ENCODE measurements around the gene WWOX. TPM values are rescaled to one million over a fixed set of nuclear protein-coding genes. Genes with fewer than 3 reads are reported as not detected.

The WWOX gene
- total RNA-seq, 6 donors from 2014 or later, result 18.7 to 167 (median 31.0) TPM

DNA sequence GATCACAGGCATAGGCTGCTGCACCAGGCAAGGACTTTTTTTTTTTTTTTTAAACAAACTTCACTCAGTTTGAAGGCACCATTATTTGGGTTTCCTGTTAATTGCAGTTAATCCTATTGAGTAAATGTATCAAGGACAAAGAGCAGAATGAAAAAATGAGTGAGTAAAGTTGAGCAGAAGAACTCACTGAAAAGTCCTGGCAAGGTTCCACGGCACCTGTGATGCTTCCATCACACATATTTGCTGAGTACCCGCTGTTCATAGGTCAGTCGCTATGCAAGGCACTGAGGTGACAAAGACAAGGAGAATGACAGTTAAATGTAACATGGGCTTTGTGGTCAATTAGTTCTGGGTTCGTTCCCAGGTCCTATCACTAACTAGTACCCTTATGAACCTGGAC, 831.1 kb downstream of the WWOX start:
- whole genome bisulfite sequencing, 2 donors, result 91 to 93% methylated on average over 4 of the region's 4 CpGs
- peaks cover 0 to 5% (median 0%) of the 10 kb centered on the region in 4 donors for H3K4me1 ChIP-seq
- H3K36me3 ChIP-seq, result no peaks in the 10 kb centered on the region
- TF ChIP-seq POLR2AphosphoS5 (IDR thresholded peaks at IDR 0.05), result no peak
- no peak for TF ChIP-seq POLR2A (IDR thresholded peaks at IDR 0.05)
- TF ChIP-seq EP300 (IDR thresholded peaks at IDR 0.05), result no peak
- no peak for DNase-seq
- no peak for ATAC-seq (ENCODE audit: low FRiP score in 2 of 2)
- H3K9me3 ChIP-seq, result no peaks in the 10 kb centered on the region
- no peak overlapping the region for H3K4me3 ChIP-seq
- no peak overlapping the region for H3K27ac ChIP-seq
- no peaks in the 10 kb centered on the region for H3K27me3 ChIP-seq

DNA sequence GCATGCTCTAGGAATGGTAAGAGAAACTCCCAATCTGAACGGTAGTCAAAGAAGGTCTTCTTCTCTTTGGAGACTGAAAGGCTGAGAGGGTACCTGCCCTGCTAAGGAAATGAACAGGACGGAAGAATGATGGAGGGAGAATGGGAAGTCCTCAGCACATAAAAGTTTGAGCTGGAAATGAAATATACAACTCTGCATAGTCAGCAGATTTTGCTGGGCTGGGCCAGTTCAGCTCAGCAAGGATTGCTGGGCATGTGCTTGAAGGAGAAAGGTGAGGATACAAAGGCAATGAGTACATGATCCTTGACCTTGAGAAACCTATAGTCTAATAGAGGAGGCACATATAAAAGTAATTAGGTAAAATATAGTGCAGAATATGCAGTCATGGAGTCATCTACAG, 831.8 kb downstream of the WWOX start:
- no peak for DNase-seq
- H3K9me3 ChIP-seq, result no peaks in the 10 kb centered on the region
- no peaks in the 10 kb centered on the region for H3K27me3 ChIP-seq
- no peaks in the 10 kb centered on the region for H3K36me3 ChIP-seq
- no peak for ATAC-seq (ENCODE audit: low FRiP score in 2 of 2)
- 98% methylated on average over 2 of the region's 2 CpGs for WGBS, 2 donors
- no peak overlapping the region for H3K27ac ChIP-seq
- no peak overlapping the region for H3K4me3 ChIP-seq
- H3K4me1 ChIP-seq, result peaks cover 0 to 5% (median 0%) of the 10 kb centered on the region in 4 donors
- TF ChIP-seq POLR2A (IDR thresholded peaks at IDR 0.05), result no peak
- no peak for TF ChIP-seq EP300 (IDR thresholded peaks at IDR 0.05)
- TF ChIP-seq POLR2AphosphoS5 (IDR thresholded peaks at IDR 0.05), result no peak

GRCh38 chr16:78931678-78932077, 832.2 kb downstream of the WWOX start:
- H3K4me3 ChIP-seq, result no peak overlapping the region
- H3K9me3 ChIP-seq, result no peaks in the 10 kb centered on the region
- H3K36me3 ChIP-seq, result no peaks in the 10 kb centered on the region
- 75 to 86% methylated on average over 4 of the region's 4 CpGs for WGBS, 2 donors
- H3K27ac ChIP-seq, result no peak overlapping the region
- TF ChIP-seq, protein P1, sequence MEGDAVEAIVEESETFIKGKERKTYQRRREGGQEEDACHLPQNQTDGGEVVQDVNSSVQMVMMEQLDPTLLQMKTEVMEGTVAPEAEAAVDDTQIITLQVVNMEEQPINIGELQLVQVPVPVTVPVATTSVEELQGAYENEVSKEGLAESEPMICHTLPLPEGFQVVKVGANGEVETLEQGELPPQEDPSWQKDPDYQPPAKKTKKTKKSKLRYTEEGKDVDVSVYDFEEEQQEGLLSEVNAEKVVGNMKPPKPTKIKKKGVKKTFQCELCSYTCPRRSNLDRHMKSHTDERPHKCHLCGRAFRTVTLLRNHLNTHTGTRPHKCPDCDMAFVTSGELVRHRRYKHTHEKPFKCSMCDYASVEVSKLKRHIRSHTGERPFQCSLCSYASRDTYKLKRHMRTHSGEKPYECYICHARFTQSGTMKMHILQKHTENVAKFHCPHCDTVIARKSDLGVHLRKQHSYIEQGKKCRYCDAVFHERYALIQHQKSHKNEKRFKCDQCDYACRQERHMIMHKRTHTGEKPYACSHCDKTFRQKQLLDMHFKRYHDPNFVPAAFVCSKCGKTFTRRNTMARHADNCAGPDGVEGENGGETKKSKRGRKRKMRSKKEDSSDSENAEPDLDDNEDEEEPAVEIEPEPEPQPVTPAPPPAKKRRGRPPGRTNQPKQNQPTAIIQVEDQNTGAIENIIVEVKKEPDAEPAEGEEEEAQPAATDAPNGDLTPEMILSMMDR (IDR thresholded peaks at IDR 0.05), result no peak
- no peak for TF ChIP-seq EP300 (IDR thresholded peaks at IDR 0.05)
- no peak for DNase-seq
- H3K27me3 ChIP-seq, result no peaks in the 10 kb centered on the region
- peaks cover 0 to 5% (median 0%) of the 10 kb centered on the region in 4 donors for H3K4me1 ChIP-seq
- ATAC-seq (ENCODE audit: low FRiP score in 2 of 2), result no peak

- Histone ChIP-seq H3K9me3 (no peaks in the 10 kb centered on the region), H3K4me3 (no peak overlapping the region), H3K4me1 (peaks cover 0 to 5% (median 0%) of the 10 kb centered on the region in 4 donors), H3K27me3 (no peaks in the 10 kb centered on the region), H3K27ac (no peak overlapping the region), H3K36me3 (no peaks in the 10 kb centered on the region)
- TF ChIP-seq, protein P1 (IDR thresholded peaks at IDR 0.05), result no peak
- no peak for TF ChIP-seq POLR2A (IDR thresholded peaks at IDR 0.05)
- TF ChIP-seq EP300 (IDR thresholded peaks at IDR 0.05), result no peak
- TF ChIP-seq POLR2AphosphoS5 (IDR thresholded peaks at IDR 0.05), result no peak
- ATAC-seq (ENCODE audit: low FRiP score in 2 of 2) (no peak), DNase-seq (peak in 1 of 2 donors; percentile 26)
- WGBS, 2 donors, result 69 to 84% methylated on average over 8 to 9 of the region's 9 CpGs
Observed at GRCh38 chr16:78932355-78932943, 833.0 kb downstream of the WWOX start.

- Histone ChIP-seq H3K9me3 (no peaks in the 10 kb centered on the region), H3K27ac (no peak overlapping the region), H3K36me3 (no peaks in the 10 kb centered on the region), H3K4me1 (peaks cover 0 to 5% (median 0%) of the 10 kb centered on the region in 4 donors), H3K27me3 (no peaks in the 10 kb centered on the region), H3K4me3 (no peak overlapping the region)
- ATAC-seq (ENCODE audit: low FRiP score in 2 of 2) (no peak), DNase-seq (no peak)
- 88 to 91% methylated on average over 3 of the region's 3 CpGs for WGBS, 2 donors
- TF ChIP-seq POLR2AphosphoS5 (IDR thresholded peaks at IDR 0.05) (no peak), POLR2A (IDR thresholded peaks at IDR 0.05) (no peak), EP300 (IDR thresholded peaks at IDR 0.05) (no peak)
- TF ChIP-seq, protein P1 (IDR thresholded peaks at IDR 0.05), result no peak
Observed at GRCh38 chr16:78936060-78936459, 836.6 kb downstream of the WWOX start.

DNA sequence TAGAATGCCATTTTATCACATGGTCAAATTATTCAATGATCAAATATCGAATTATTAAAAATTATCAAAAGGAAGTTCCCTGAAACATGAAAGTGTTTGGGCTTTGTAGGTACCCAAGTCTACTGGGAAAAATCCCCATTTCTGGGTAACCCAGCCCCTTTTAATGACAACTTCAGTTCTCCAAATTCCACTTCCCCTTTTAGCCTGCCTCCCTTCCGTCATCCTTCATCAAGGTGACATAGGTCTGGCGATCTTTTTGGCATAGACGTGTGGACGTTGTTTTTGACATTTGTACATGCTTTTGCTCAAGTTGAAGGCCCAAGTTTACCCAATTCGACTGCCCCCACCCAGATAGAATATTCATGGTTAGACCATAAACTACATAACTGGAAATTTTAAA, 840.1 kb downstream of the WWOX start:
- 64 to 79% methylated on average over 6 of the region's 6 CpGs for WGBS, 2 donors
- ATAC-seq (ENCODE audit: low FRiP score in 2 of 2), result no peak

More for the DNA sequence above, 840.1 kb downstream of the WWOX start:
- H3K27me3 ChIP-seq, result no peaks in the 10 kb centered on the region
- TF ChIP-seq POLR2AphosphoS5 (IDR thresholded peaks at IDR 0.05), result no peak
- TF ChIP-seq POLR2A (IDR thresholded peaks at IDR 0.05), result no peak
- TF ChIP-seq, protein P1 (IDR thresholded peaks at IDR 0.05), result no peak
- no peak for TF ChIP-seq EP300 (IDR thresholded peaks at IDR 0.05)
- H3K27ac ChIP-seq, result no peak overlapping the region
- peaks cover 0 to 5% (median 2%) of the 10 kb centered on the region in 4 donors for H3K4me1 ChIP-seq
- DNase-seq, result no peak
- no peaks in the 10 kb centered on the region for H3K36me3 ChIP-seq
- no peak overlapping the region for H3K4me3 ChIP-seq
- no peaks in the 10 kb centered on the region for H3K9me3 ChIP-seq
